ENCODE results near the gene POGLUT3.

GRCh38 chr11:108524422-108524821 lies 26.2 kb upstream of the POGLUT3 start:
- no peak for TF ChIP-seq BCL3 (IDR thresholded peaks at IDR 0.05)
- no peak for TF ChIP-seq POLR2A (IDR thresholded peaks at IDR 0.05; ENCODE audit: low read length)
- no peak for TF ChIP-seq ESRRA (IDR thresholded peaks at IDR 0.05; ENCODE audit: borderline replicate concordance, low read length)
- TF ChIP-seq CTCF (IDR thresholded peaks at IDR 0.05), result no peak
- no peak for TF ChIP-seq CBX2 (IDR thresholded peaks at IDR 0.05; ENCODE audit: borderline replicate concordance, low read depth)
- TF ChIP-seq HMGXB4 (CRISPR knock-in tag; IDR thresholded peaks at IDR 0.05; ENCODE audit: borderline replicate concordance), result no peak
- TF ChIP-seq REST (IDR thresholded peaks at IDR 0.05), result no peak
- TF ChIP-seq NPAS2 (CRISPR knock-in tag; IDR thresholded peaks at IDR 0.05; ENCODE audit: borderline replicate concordance), result no peak
- no peak for TF ChIP-seq MYC (IDR thresholded peaks at IDR 0.05; ENCODE audit: borderline replicate concordance, low read length)
- no peak for TF ChIP-seq EP300 (IDR thresholded peaks at IDR 0.05)
- no peak for TF ChIP-seq RAD21 (conservative IDR thresholded peaks at IDR 0.05 in 1 of 2, IDR thresholded peaks at IDR 0.05 in 1 of 2)
- no peak for TF ChIP-seq HOXB5 (CRISPR knock-in tag; IDR thresholded peaks at IDR 0.05)
- no peak for TF ChIP-seq FOSB (CRISPR knock-in tag; IDR thresholded peaks at IDR 0.05)

Data from A549 (cell line).